Stimulated activated naive CD8-positive, alpha-beta T cell treated with anti-CD3 and anti-CD28 coated beads, Interleukin-15, Interleukin-2, amounts not matched to agents 100 ng/mL and 50 ng/mL, for 24 hours (primary cell): ENCODE measurements around the gene CUL9.

Source experiments
- H3K27ac Mint-ChIP-seq: one replicate; pipeline ENCODE4 v1.8.0; 2021; ENCODE audit warnings: mild to moderate bottlenecking, mixed read lengths
- H3K27me3 Mint-ChIP-seq: one replicate; pipeline ENCODE4 v1.8.0; 2021; ENCODE audit warnings: mixed read lengths
- H3K36me3 Mint-ChIP-seq: one replicate; pipeline ENCODE4 v1.8.0; 2021; ENCODE audit warnings: low read depth, mixed read lengths
- H3K4me1 Mint-ChIP-seq: one replicate; pipeline ENCODE4 v1.8.0; 2021; ENCODE audit warnings: low read depth, mixed read lengths
- H3K4me3 Mint-ChIP-seq: one replicate; pipeline ENCODE4 v1.8.0; 2021; ENCODE audit warnings: mild to moderate bottlenecking, mixed read lengths
- H3K9me3 Mint-ChIP-seq: one replicate; pipeline ENCODE4 v1.8.0; 2021; ENCODE audit warnings: mixed read lengths

CUL9 gene

DNA sequence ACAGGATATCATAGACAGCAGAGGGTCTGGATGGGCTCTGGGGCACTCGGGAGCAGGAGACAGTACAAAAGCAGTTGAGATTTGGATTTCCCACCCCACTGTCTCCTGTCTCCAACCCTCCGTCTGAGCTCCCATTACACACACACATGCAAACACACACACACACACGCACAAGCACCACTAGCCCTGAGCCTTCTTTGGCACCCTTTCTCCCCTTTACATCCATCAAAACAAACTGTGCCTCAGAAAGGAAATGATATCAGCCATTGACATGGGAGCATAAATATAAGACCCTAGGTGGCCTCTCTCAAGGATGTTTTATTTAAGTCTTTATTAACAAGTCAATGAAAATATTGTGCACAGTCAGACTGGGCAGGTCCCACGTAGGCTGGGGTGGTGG is 78.8 kb downstream of the CUL9 start:
- Mint-ChIP-seq H3K27ac (no peak overlapping the region), H3K27me3 (peaks cover 6% of the 10 kb centered on the region), H3K4me3 (no peak overlapping the region), H3K36me3 (no peaks in the 10 kb centered on the region), H3K9me3 (no peaks in the 10 kb centered on the region), H3K4me1 (peaks cover 12% of the 10 kb centered on the region)

DNA sequence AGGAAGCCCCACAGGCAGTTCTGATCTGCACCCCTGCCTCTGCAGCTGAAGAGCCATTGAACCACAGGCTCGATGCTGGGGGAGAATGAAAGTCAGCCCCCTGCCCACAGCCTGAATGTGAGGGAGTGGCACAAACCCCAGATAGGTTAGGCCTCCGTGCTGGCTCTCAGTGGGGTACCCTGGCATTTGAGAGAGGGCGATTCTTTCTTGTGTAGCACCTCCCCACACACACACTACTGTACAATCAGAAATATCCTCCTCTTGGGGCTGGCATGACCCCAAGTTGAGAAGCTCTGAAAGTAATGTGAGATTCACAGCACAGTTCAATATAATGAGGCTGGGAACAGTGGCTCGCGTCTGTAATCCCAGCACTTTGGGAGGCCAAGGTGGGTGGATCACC is 79.2 kb downstream of the CUL9 start:
- H3K27ac Mint-ChIP-seq = no peak overlapping the region
- no peak overlapping the region for H3K4me3 Mint-ChIP-seq
- no peaks in the 10 kb centered on the region for H3K36me3 Mint-ChIP-seq
- peaks cover 12% of the 10 kb centered on the region for H3K4me1 Mint-ChIP-seq
- peaks cover 4% of the 10 kb centered on the region for H3K27me3 Mint-ChIP-seq
- no peaks in the 10 kb centered on the region for H3K9me3 Mint-ChIP-seq

- no peaks in the 10 kb centered on the region for H3K36me3 Mint-ChIP-seq
Measured at GRCh38 chr6:43262000-43262779, 80.2 kb downstream of the CUL9 start.

DNA sequence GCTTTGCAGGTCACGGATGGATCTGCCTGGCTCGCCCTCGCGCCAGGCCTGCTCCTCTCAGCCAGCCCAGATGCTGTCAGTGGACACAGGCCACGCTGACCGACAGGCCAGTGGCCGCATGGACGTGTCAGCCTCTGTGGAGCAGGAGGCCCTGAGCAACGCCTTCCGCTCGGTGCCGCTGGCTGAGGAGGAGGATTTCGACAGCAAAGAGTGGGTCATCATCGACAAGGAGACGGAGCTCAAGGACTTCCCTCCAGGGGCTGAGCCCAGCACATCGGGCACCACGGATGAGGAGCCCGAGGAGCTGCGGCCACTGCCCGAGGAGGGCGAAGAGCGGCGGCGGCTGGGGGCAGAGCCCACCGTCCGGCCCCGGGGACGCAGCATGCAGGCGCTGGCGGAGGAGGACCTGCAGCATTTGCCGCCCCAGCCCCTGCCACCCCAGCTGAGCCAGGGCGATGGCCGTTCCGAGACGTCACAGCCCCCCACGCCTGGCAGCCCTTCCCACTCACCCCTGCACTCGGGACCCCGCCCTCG is 80.9 kb downstream of the CUL9 start:
- peaks cover 4% of the 10 kb centered on the region for H3K27me3 Mint-ChIP-seq
- H3K4me1 Mint-ChIP-seq = peaks cover 2% of the 10 kb centered on the region
- no peak overlapping the region for H3K4me3 Mint-ChIP-seq
- no peak overlapping the region for H3K27ac Mint-ChIP-seq
- no peaks in the 10 kb centered on the region for H3K36me3 Mint-ChIP-seq
- no peaks in the 10 kb centered on the region for H3K9me3 Mint-ChIP-seq

More at GRCh38 chr6:43262000-43262779, 80.2 kb downstream of the CUL9 start:
- no peak overlapping the region for H3K27ac Mint-ChIP-seq
- no peaks in the 10 kb centered on the region for H3K9me3 Mint-ChIP-seq
- no peak overlapping the region for H3K4me3 Mint-ChIP-seq
- H3K27me3 Mint-ChIP-seq = peaks cover 4% of the 10 kb centered on the region
- peaks cover 9% of the 10 kb centered on the region for H3K4me1 Mint-ChIP-seq

- no peaks in the 10 kb centered on the region for H3K36me3 Mint-ChIP-seq
- no peaks in the 10 kb centered on the region for H3K27me3 Mint-ChIP-seq
- H3K4me1 Mint-ChIP-seq = peaks cover 1% of the 10 kb centered on the region
- H3K4me3 Mint-ChIP-seq = no peak overlapping the region
- no peaks in the 10 kb centered on the region for H3K9me3 Mint-ChIP-seq
- H3K27ac Mint-ChIP-seq = peak overlapping the region; percentile 19
Measured at GRCh38 chr6:43263314-43264178, 81.5 kb downstream of the CUL9 start.

DNA sequence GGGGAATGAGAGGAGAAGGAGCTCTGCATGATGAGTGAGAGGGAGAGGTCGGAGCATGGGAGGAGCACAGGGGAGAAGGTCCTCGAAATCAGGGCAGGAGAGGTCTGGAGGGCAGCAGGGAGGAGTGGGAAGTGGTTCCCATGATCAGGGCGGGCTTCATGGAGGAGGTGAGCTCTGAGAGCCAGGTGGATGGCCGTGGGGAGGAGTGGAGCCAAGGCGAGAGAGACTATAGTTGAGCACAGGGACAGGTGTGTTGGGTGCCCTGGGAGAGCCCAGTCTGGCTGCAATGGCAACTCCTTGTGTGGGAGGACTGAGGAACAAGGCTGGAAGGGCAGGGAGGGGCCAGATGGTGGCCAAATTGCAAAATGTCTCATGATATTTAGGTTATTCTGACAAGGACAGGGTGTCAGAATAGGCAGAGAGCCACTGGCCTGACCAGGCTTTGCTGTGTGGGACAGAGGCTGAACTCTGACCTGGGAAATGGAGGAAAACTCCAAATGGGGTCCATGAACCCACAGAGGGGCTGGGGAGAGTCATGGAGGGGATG is 82.7 kb downstream of the CUL9 start:
- no peak overlapping the region for H3K4me3 Mint-ChIP-seq
- peaks cover 6% of the 10 kb centered on the region for H3K27me3 Mint-ChIP-seq
- H3K4me1 Mint-ChIP-seq = peaks cover 8% of the 10 kb centered on the region
- H3K27ac Mint-ChIP-seq = no peak overlapping the region
- no peaks in the 10 kb centered on the region for H3K9me3 Mint-ChIP-seq
- no peaks in the 10 kb centered on the region for H3K36me3 Mint-ChIP-seq

DNA sequence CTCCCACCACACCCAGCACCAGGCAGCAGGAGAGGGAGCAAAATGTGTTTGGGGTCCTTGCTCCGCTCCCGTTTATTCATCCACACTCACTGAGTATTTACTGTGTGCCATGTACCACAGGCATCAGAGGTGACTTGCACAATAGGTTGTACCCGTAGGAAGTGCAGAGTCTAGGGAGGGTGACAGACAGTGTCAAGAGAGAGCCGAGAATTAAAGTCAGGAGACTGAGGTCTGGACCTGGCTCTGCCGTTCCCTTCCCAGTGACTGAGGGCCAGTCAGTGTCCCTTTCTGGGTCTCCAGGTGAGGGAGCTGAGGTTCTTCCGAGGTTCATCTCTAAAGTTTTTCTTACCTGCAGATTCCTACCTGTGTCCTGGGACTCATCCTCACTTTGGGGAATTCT is 83.6 kb downstream of the CUL9 start:
- no peaks in the 10 kb centered on the region for H3K9me3 Mint-ChIP-seq
- H3K27me3 Mint-ChIP-seq = peaks cover 6% of the 10 kb centered on the region
- no peak overlapping the region for H3K27ac Mint-ChIP-seq
- H3K4me3 Mint-ChIP-seq = no peak overlapping the region
- H3K36me3 Mint-ChIP-seq = no peaks in the 10 kb centered on the region
- peaks cover 15% of the 10 kb centered on the region for H3K4me1 Mint-ChIP-seq

GRCh38 chr6:43267619-43268354 is 85.8 kb downstream of the CUL9 start:
- H3K27ac Mint-ChIP-seq = no peak overlapping the region
- H3K27me3 Mint-ChIP-seq = peaks cover 13% of the 10 kb centered on the region
- no peaks in the 10 kb centered on the region for H3K9me3 Mint-ChIP-seq
- no peak overlapping the region for H3K4me3 Mint-ChIP-seq
- H3K36me3 Mint-ChIP-seq = no peaks in the 10 kb centered on the region
- H3K4me1 Mint-ChIP-seq = peaks cover 15% of the 10 kb centered on the region

- H3K4me3 Mint-ChIP-seq = no peak overlapping the region
Measured at GRCh38 chr6:43268355-43268700, 86.3 kb downstream of the CUL9 start.

DNA sequence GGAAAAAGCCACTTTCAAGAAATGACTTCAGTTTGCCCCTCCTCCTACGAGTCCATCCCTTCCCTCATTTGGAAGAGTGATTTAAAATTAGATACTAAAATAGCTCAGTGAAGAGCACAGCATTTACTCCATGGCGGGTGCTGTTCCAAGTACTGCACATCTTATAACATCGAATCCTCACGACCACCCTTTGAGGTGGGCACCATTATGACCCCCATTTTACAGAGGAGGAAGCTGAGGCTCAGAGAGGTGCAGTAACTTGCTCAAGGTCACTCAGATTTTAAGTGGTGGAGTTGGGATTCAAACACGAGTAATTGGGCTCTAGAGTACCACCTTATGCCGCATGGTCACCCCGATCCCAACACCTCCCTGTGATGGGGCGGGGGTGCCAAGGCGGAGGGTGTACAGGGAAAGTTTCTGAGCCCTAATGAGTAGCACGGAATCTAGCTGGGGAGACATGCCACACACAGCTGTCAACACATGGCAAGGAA is 86.8 kb downstream of the CUL9 start:
- peaks cover 15% of the 10 kb centered on the region for H3K4me1 Mint-ChIP-seq
- no peak overlapping the region for H3K27ac Mint-ChIP-seq
- peaks cover 14% of the 10 kb centered on the region for H3K27me3 Mint-ChIP-seq
- H3K36me3 Mint-ChIP-seq = no peaks in the 10 kb centered on the region
- H3K9me3 Mint-ChIP-seq = no peaks in the 10 kb centered on the region
- H3K4me3 Mint-ChIP-seq = peak overlapping the region; percentile 65

More at GRCh38 chr6:43268355-43268700, 86.3 kb downstream of the CUL9 start:
- Mint-ChIP-seq H3K36me3 (no peaks in the 10 kb centered on the region), H3K4me1 (peaks cover 15% of the 10 kb centered on the region), H3K27ac (no peak overlapping the region), H3K27me3 (peaks cover 13% of the 10 kb centered on the region), H3K9me3 (no peaks in the 10 kb centered on the region)

GRCh38 chr6:43269273-43270007 is 87.4 kb downstream of the CUL9 start:
- Mint-ChIP-seq H3K36me3 (no peaks in the 10 kb centered on the region), H3K4me3 (peak overlapping the region; percentile 65), H3K27me3 (peaks cover 19% of the 10 kb centered on the region), H3K27ac (no peak overlapping the region), H3K9me3 (no peaks in the 10 kb centered on the region), H3K4me1 (peaks cover 15% of the 10 kb centered on the region)

GRCh38 chr6:43271103-43271815 is 89.3 kb downstream of the CUL9 start:
- H3K4me3 Mint-ChIP-seq = no peak overlapping the region
- peaks cover 24% of the 10 kb centered on the region for H3K27me3 Mint-ChIP-seq
- no peak overlapping the region for H3K27ac Mint-ChIP-seq
- no peaks in the 10 kb centered on the region for H3K9me3 Mint-ChIP-seq
- peaks cover 22% of the 10 kb centered on the region for H3K4me1 Mint-ChIP-seq
- H3K36me3 Mint-ChIP-seq = no peaks in the 10 kb centered on the region

DNA sequence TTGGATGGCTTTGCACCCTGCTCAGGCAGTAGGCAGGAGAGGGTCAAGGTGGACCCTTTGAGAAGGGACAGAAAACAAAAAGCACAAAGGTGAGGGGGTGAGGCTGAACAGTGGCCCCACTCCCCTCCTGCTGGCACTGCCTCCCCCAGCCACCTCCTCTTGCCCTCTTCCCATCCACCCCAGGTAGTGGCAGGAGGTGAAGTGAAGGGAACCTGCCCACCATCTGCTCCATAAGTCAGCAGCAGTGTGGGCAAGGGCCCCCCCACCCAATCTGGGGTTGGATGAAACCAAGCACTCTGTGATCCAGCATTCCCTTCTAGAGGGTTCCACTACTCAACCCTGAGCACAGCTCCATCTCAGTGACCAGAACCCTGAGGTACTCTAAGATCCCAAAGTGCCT is 89.9 kb downstream of the CUL9 start:
- no peaks in the 10 kb centered on the region for H3K9me3 Mint-ChIP-seq
- H3K4me3 Mint-ChIP-seq = no peak overlapping the region
- no peak overlapping the region for H3K27ac Mint-ChIP-seq
- no peaks in the 10 kb centered on the region for H3K36me3 Mint-ChIP-seq
- peaks cover 23% of the 10 kb centered on the region for H3K4me1 Mint-ChIP-seq
- peaks cover 28% of the 10 kb centered on the region for H3K27me3 Mint-ChIP-seq
